Activated CD4-positive, alpha-beta T cell treated with anti-CD3 and anti-CD28 coated beads, Interleukin-2, amount 10 ng/mL, durations not matched to agents 7 days and 5 days (primary cell): ENCODE measurements around the gene PNMA5. TPM values are rescaled to one million over a fixed set of nuclear protein-coding genes. Genes with fewer than 3 reads are reported as not detected.
A peak's percentile ranks its signal among the peaks of the same experiment; 100 is the strongest.

Experiments
- CTCF ChIA-PET: fragments of 350-600 bp; sonication (Branson Sonifier 250); formaldehyde crosslinking; loops from one replicate; lab custom pipeline; 2021; ENCODE audit warnings: antibody characterized with exemption; lab: Charles Lee
- POLR2A ChIA-PET: fragments of 350-600 bp; sonication (Branson Sonifier 250); formaldehyde crosslinking; loops from one replicate; lab custom pipeline; 2021; ENCODE audit warnings: antibody characterized with exemption; lab: Charles Lee
- DNase-seq: peaks from one replicate; pipeline ENCODE4 v3.0.0-alpha.2; 2020
- H3K27ac Mint-ChIP-seq: one replicate; pipeline ENCODE4 v1.8.0; 2021; ENCODE audit warnings: mild to moderate bottlenecking, moderate library complexity, mixed read lengths
- H3K27me3 Mint-ChIP-seq: one replicate; pipeline ENCODE4 v1.8.0; 2021; ENCODE audit warnings: mixed read lengths
- H3K36me3 Mint-ChIP-seq: one replicate; pipeline ENCODE4 v1.8.0; 2021; ENCODE audit warnings: low read depth, mixed read lengths
- H3K4me1 Mint-ChIP-seq: one replicate; pipeline ENCODE4 v1.8.0; 2021; ENCODE audit warnings: mixed read lengths
- H3K4me3 Mint-ChIP-seq: one replicate; pipeline ENCODE4 v1.8.0; 2021; ENCODE audit warnings: mild to moderate bottlenecking, moderate library complexity, mixed read lengths
- H3K9me3 Mint-ChIP-seq: one replicate; pipeline ENCODE4 v1.8.0; 2021; ENCODE audit warnings: mixed read lengths
- total RNA-seq, 2 experiments: library from RNA; stranded (reverse); gene quantifications; one replicate each; pipeline ENCODE4 v1.2.3, GENCODE V29; 2021

The PNMA5 gene
- total RNA-seq, 2 experiments from 2014 or later = 0.06 to 0.10 TPM

DNA sequence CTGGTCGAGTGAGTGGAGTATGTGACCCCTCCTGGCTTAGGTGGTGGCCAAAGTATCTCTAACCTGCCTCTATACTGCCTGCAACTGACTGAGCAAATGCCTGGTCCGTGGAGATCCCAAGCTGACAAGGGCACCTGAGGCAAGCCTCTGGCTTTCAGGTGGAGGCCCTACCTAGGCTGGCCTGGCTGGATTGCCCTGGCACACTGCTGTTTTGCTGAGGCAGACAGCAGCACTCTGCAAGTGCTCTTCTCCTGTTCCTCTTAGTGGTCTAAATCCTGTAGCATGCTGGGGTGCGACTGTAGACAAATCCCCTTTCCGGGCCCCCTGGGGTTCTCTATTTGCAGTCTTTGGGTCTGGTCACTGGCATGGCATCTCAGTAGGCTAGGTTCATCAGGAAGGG lies 44.8 kb downstream of the PNMA5 start:
- CTCF ChIA-PET = no interaction called here
- Mint-ChIP-seq H3K27ac (no peak overlapping the region), H3K36me3 (no peaks in the 10 kb centered on the region), H3K4me1 (no peaks in the 10 kb centered on the region), H3K9me3 (no peaks in the 10 kb centered on the region), H3K4me3 (no peak overlapping the region), H3K27me3 (no peaks in the 10 kb centered on the region)
- POLR2A ChIA-PET = no interaction called here
- no peak for DNase-seq

DNA sequence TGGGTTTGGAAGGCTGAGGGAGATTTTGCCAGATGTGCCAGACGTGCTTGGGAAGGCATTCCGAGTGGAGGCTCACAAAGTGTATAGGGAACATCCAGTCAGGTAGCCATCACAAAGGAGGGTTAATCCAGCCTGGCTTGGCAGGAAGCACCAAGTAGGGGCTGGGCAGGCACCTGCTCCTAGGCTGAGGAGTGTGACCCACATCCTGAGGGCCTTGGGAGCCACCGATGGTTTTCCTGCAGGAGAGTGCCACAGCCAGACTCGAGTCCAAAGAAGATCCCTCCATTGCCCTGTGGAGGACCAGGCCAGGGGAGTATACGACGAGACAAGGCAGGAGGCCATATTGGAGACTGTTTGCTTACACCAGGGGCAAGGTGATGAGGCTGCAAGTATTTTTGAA lies 47.2 kb downstream of the PNMA5 start:
- H3K27me3 Mint-ChIP-seq = no peaks in the 10 kb centered on the region
- ChIA-PET CTCF (no interaction called here), POLR2A (no interaction called here)
- H3K27ac Mint-ChIP-seq = no peak overlapping the region
- H3K36me3 Mint-ChIP-seq = no peaks in the 10 kb centered on the region
- peaks cover 7% of the 10 kb centered on the region for H3K4me1 Mint-ChIP-seq
- no peak for DNase-seq
- no peak overlapping the region for H3K4me3 Mint-ChIP-seq
- no peaks in the 10 kb centered on the region for H3K9me3 Mint-ChIP-seq

DNA sequence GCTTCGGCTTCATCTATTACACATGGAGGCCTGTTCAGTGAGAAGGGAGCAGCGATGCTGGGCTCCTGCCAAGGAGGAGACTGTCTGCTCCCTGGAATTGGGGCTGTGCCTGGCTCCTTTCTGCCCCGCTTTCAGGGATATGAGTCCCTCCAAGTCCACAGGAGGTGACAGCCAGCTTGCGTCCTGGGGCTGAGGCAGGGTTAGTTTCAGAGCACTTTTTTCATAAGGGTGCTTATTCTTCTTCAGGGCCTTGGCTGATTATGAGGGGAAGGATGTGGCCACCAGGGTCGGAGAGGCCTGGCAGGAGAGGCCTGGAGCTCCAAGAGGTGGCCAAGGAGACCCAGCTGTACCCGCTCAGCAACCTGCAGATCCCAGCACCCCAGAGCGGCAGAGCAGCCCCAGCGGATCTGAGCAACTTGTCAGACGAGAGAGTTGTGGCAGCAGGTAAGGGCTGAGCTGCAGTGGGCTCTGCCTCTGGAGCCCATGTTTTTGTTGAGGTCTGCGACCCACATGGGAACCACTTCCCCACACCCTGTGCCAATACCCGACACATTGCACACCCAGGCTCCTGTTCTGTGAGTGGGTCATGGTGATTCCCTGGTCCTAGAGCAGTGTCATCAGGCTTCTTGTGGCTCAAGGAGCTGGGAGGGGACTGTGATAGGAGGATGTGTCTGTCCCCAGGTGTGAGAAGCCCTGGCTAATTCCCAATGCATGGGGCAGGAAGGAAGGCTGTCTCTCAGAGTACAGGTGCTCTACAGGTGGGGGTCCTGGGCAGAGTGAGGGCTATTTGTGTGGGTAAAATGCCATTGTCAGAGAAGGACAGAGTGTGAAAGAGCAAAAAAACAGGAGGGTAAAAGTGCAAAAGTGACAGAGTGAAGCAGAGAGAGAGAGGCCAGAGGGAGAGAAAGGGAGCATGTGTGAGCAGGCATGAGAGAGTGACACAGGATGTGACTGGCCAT lies 48.6 kb downstream of the PNMA5 start:
- H3K4me3 Mint-ChIP-seq = no peak overlapping the region
- no peak for DNase-seq
- peaks cover 7% of the 10 kb centered on the region for H3K4me1 Mint-ChIP-seq
- H3K27ac Mint-ChIP-seq = peak overlapping the region; percentile 46
- H3K36me3 Mint-ChIP-seq = no peaks in the 10 kb centered on the region
- H3K27me3 Mint-ChIP-seq = no peaks in the 10 kb centered on the region
- POLR2A ChIA-PET = no interaction called here
- no peaks in the 10 kb centered on the region for H3K9me3 Mint-ChIP-seq
- CTCF ChIA-PET = interaction anchor here (0.6 to 1.0 kb wide), 3 partner anchors 9 to 321 kb away, joined by 3 to 4 read pairs (median 3); a partner anchor contains a TSS

DNA sequence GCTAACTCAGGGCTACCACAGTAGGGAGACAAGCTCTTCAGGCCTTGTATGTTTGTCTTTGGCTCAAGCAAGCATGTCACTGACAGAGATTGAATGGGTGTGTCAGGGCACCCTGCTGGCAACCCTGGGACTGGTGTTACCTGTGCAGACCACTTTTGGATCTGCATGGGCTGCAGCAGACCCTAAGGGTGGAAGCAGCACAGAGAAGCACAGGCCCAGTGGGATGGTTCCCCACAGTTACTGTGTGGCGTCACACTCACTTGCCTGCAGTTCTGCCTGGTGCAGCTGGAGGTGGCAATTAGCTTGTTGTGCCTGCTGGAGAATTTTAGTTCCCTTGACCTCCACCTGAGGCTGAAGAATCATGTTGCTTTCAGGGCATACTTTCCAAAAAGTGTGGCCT lies 50.1 kb downstream of the PNMA5 start:
- no peak overlapping the region for H3K4me3 Mint-ChIP-seq
- H3K4me1 Mint-ChIP-seq = peaks cover 7% of the 10 kb centered on the region
- no peaks in the 10 kb centered on the region for H3K36me3 Mint-ChIP-seq
- no peaks in the 10 kb centered on the region for H3K27me3 Mint-ChIP-seq
- no peaks in the 10 kb centered on the region for H3K9me3 Mint-ChIP-seq
- no peak overlapping the region for H3K27ac Mint-ChIP-seq
- POLR2A ChIA-PET = no interaction called here
- DNase-seq = no peak
- CTCF ChIA-PET = interaction anchor here (1.0 to 5.3 kb wide), 4 partner anchors 8 to 724 kb away, joined by 3 to 27 read pairs (median 4); no protein-coding TSS in a partner anchor

DNA sequence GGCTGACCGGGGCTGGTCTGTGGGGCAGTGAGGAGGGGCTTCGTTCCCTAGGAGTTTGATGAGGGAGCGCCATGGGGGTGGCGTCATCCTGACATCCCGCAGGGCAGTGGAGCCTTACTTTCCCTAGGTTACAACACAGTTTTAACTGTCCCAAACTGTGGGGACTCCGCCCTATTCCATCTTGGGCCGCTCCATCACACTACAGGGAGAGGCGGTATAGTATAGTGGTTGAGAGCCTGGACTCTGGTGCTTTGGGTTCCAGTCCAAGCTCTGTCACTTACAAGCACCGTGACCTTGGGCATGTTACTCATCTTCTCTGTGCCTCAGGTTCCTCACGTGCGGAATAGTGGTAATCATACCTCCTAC lies 51.9 kb downstream of the PNMA5 start:
- Mint-ChIP-seq H3K36me3 (no peaks in the 10 kb centered on the region), H3K27ac (peak overlapping the region; percentile 82), H3K9me3 (no peaks in the 10 kb centered on the region), H3K4me3 (peak overlapping the region; percentile 70), H3K4me1 (peaks cover 7% of the 10 kb centered on the region), H3K27me3 (no peaks in the 10 kb centered on the region)
- DNase-seq = no peak
- ChIA-PET CTCF (interaction anchor here (0.8 to 5.3 kb wide), 23 partner anchors 8 to 766 kb away, joined by 3 to 27 read pairs (median 5); no protein-coding TSS in a partner anchor), POLR2A (no interaction called here)

DNA sequence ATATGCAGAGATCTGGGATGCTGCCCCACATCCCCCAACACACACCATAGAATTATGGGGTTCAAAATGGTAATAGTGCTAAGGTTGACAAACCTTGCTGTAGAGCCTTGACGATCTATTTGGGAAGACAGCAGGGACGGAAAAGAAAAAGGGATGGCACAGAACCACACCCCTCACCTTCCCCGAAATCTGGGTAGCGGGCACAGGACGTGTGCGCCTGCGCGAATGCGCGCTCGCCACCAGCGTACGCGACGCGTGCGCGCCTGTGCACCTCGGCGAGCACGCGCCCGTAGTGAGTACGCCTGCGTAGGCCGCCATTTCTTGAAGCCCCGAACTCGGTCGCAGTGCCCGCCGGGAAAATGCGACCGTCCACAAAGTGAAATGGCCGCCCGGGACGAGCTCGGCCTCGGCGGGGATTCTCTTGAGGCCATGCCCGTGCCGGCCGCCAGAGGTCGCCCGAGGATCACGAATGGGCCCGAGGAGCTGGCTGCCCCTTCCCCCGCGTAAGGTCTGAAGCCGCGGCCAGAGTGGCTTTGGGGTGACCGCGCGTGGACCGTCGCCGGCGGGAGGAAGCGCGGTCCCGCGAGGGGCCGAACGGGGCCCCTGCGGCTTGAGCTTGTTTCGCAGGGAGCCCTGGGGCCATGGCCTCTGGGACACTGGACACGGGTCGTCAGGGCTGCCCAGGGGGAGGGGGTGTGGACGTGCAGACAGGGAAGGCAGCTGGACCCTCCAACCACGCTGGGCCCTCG lies 52.4 kb downstream of the PNMA5 start:
- POLR2A ChIA-PET = no interaction called here
- Mint-ChIP-seq H3K9me3 (no peaks in the 10 kb centered on the region), H3K4me3 (peak overlapping the region; percentile 70), H3K27ac (peak overlapping the region; percentile 82), H3K27me3 (no peaks in the 10 kb centered on the region), H3K4me1 (peaks cover 7% of the 10 kb centered on the region), H3K36me3 (no peaks in the 10 kb centered on the region)
- DNase-seq = peak; percentile 89
- CTCF ChIA-PET = interaction anchor here (0.8 to 5.3 kb wide), 27 partner anchors 8 to 766 kb away, joined by 3 to 27 read pairs (median 4); no protein-coding TSS in a partner anchor

Other genes starting within 250 kb of the PNMA5 start
- not detected for gene MAGEA2, start 240.3 kb downstream of the PNMA5 start, total RNA-seq
- gene CSAG3, start 234.9 kb downstream of the PNMA5 start, total RNA-seq = under 1 TPM; 0.35 to 0.62 TPM
- gene MAGEA6, start 224.4 kb downstream of the PNMA5 start, total RNA-seq = not detected
- 10 to 100 TPM in 1 of 2 experiments, 1 to 10 TPM in 1; 9.7 to 12.5 TPM for gene CETN2, start 163.4 kb downstream of the PNMA5 start, total RNA-seq
- gene NSDHL, start 163.1 kb downstream of the PNMA5 start, total RNA-seq = 10 to 100 TPM; 13.9 TPM
- 1 to 10 TPM; 1.0 to 1.6 TPM for gene ZNF185, start 96.0 kb downstream of the PNMA5 start, total RNA-seq
- gene PNMA3, start 62.4 kb upstream of the PNMA5 start, total RNA-seq = 1 to 10 TPM; 1.4 to 1.9 TPM
- under 1 TPM; 0.15 to 0.23 TPM for gene PNMA6A, start 78.3 kb upstream of the PNMA5 start, total RNA-seq
- gene MAGEA1, start 185.2 kb upstream of the PNMA5 start, total RNA-seq = not detected